NB4 (cell line): ENCODE data around the gene SEZ6.

ENCODE experiments used
- DNase-seq: peaks from one replicate; pipeline ENCODE4 v3.0.0; 2010; ENCODE audit warnings: low read depth
- H3K4me3 ChIP-seq: one replicate; pipeline ENCODE4 v1.5.1; 2011; ENCODE audit warnings: mild to moderate bottlenecking, low read depth, low read length, moderate library complexity
- CTCF ChIP-seq: IDR thresholded peaks from one replicate; pipeline ENCODE4 v1.5.1; 2012; ENCODE audit warnings: low read depth, low read length
- MAX ChIP-seq: IDR thresholded peaks from 2 replicates; pipeline ENCODE4 v1.6.1; 2011; ENCODE audit warnings: low read depth, low read length
- MYC ChIP-seq: IDR thresholded peaks from 2 replicates; pipeline ENCODE4 v1.6.1; 2011; ENCODE audit warnings: low read depth, low read length
- POLR2A ChIP-seq: IDR thresholded peaks from 2 replicates; pipeline ENCODE4 v1.6.1; 2011; ENCODE audit warnings: mild to moderate bottlenecking; ENCODE audit not compliant: insufficient read length; ENCODE audit errors: extremely low read depth

Gene SEZ6

GRCh38 chr17:28960256-28961061 is 45.4 kb downstream of the SEZ6 start:
- no peak for TF ChIP-seq POLR2A
- no peak overlapping the region for H3K4me3 ChIP-seq
- no peak for DNase-seq

- TF ChIP-seq CTCF (no peak), MAX (no peak), POLR2A (no peak), MYC (no peak)
- H3K4me3 ChIP-seq: no peak overlapping the region
- DNase-seq: no peak
Measured at GRCh38 chr17:28959471-28959871, 46.4 kb downstream of the SEZ6 start.

DNA sequence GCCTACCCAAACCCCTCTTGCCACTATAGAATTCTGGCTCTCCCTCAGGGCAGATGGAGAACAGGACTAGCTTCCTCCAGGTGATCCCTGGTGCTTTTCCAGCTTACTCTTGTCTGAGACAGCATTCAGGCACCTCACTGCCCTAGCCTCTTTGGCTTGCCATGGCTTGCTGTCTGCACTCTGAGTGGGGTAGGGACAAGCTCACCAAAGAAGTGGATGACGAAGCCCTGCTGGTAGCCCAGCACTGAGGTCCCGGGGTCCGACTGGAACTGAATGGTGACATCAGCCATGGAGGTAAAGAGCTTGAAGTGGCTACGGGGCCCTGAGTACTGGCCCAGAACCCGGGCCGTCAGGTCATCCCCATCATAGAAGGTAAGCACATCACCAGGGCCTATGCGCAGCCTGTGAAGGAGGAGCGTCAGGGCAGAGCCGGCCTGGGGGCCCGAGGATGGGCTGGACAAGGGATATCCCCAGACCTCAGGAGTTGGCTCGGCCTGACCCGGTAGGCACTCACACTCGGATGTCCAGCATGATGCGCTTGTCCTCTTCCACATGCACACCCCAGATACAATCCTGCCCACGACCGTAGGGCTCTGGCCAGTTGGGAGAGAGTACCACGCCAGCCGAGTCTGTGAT is 46.9 kb downstream of the SEZ6 start:
- TF ChIP-seq CTCF (no peak), MYC (no peak), POLR2A (no peak), MAX (no peak)
- no peak for DNase-seq

DNA sequence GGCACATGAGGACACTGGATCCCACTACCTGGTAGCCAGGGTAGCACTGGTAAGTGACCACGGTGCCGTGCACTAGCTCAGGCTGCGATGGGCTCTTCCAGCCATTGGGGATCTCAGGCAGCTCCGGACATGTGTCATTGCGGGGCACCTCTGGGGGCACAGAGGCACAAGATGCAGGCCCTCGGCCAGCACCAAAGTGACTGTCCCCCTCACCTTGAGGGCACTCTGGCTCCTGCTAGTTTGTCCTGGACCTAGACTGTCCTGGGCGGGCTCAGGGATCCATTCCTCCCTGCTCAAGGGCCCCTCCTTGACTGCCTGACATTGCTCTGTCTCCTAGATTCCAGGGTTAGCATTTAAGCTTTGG is 47.9 kb downstream of the SEZ6 start:
- TF ChIP-seq POLR2A (no peak), MAX (no peak), CTCF (no peak), MYC (no peak)
- DNase-seq: no peak
- H3K4me3 ChIP-seq: no peak overlapping the region

More for the DNA sequence above, 46.9 kb downstream of the SEZ6 start:
- H3K4me3 ChIP-seq: no peak overlapping the region

DNA sequence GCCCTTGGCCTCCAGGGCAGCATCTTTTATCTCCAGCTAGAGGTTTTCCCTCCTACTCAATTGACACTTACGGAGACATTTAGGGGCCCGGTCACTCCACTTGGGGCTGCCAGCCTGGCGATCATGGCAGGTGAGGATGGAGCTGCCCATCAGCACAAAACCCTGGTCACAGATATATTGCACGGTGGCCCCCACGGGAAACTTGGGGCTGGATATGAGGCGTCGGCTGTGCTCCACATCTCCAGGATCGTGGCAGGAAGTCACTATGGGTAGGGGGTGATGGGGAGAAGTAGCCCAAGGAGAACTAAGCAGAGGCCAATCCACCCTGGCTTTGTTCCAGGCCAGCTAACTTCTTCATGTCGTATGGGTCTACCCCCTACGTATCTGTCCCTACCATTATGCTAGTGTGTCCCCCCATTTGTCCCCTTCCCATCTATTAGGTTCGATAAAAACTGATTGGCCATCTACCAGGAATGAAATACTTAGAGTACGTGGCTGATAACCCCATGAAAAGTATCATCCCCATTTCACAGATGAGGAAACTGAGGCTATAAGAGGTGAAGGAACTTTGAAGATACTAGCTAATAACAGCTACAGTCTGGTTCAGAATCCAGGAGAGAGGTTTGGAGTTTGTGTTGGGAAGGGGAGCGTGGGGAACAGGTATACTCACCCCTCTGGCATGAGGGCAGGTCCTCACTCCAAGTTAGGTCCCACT is 48.4 kb downstream of the SEZ6 start:
- H3K4me3 ChIP-seq: no peak overlapping the region
- DNase-seq: no peak
- TF ChIP-seq MAX (no peak), CTCF (no peak), POLR2A (no peak), MYC (no peak)

- DNase-seq: no peak
- H3K4me3 ChIP-seq: no peak overlapping the region
- TF ChIP-seq MAX: no peak
- no peak for TF ChIP-seq POLR2A
- TF ChIP-seq CTCF: no peak
- no peak for TF ChIP-seq MYC
Measured at GRCh38 chr17:28956861-28957260, 49.0 kb downstream of the SEZ6 start.
